Heart right ventricle (tissue), 16 donors: ENCODE results near the gene CRTC1. TPM values are rescaled to one million over a fixed set of nuclear protein-coding genes. Genes with fewer than 3 reads are reported as not detected.

Experiments used
- ATAC-seq, 8 donors: fragments of 200-7000 bp; cut with Tn5 transposase; one replicate each; pipeline ENCODE4 v1.9.1; 2020; ENCODE audit warnings: mild to moderate bottlenecking in 8 of 8, moderate library complexity in 8 of 8, moderate number of reproducible peaks in 1 of 8
- DNase-seq, 2 donors: peaks; one replicate each; pipeline ENCODE4 v3.0.0-alpha.2; 2020
- H3K27ac ChIP-seq, 10 donors: fragments of 200-600 bp; sonication (generic) in 2 of 10; one replicate each; pipeline versions ENCODE4 v1.5.0 to v1.8.0; 2020 to 2022; ENCODE audit warnings: mild to moderate bottlenecking in 3 of 10
- H3K27me3 ChIP-seq, 7 donors: fragments of 200-600 bp; one replicate each; pipeline ENCODE4 v1.8.0; 2021 to 2022; ENCODE audit warnings: mild to moderate bottlenecking in 2 of 7
- H3K36me3 ChIP-seq, 9 donors: fragments of 200-600 bp; sonication (generic) in 1 of 9; one replicate each; pipeline versions ENCODE4 v1.5.0 to v1.8.0; 2020 to 2022; ENCODE audit warnings: mild to moderate bottlenecking in 2 of 9
- H3K4me1 ChIP-seq, 9 donors: fragments of 200-600 bp; sonication (generic) in 1 of 9; one replicate each; pipeline versions ENCODE4 v1.5.0 to v1.8.0; 2020 to 2022; ENCODE audit warnings: mild to moderate bottlenecking in 4 of 9
- H3K4me3 ChIP-seq, 10 donors: fragments of 200-600 bp; sonication (generic) in 2 of 10; one replicate each; pipeline versions ENCODE4 v1.5.0 to v1.8.0; 2020 to 2022; ENCODE audit warnings: mild to moderate bottlenecking in 7 of 10, moderate library complexity in 2 of 10
- H3K9me3 ChIP-seq, 11 donors: fragments of 200-600 bp in 10 of 11; sonication (generic) in 2 of 11; one replicate each; pipeline versions ENCODE4 v1.5.0 to v1.8.0; 2013 to 2022; ENCODE audit warnings: mild to moderate bottlenecking in 2 of 11, control low read depth in 1 of 11, moderate library complexity in 1 of 11
- CTCF ChIP-seq, 9 donors: fragments of 200-600 bp; sonication (generic) in 2 of 9; IDR thresholded peaks; one replicate each; pipeline versions ENCODE4 v1.5.0 to v1.8.0; 2021 to 2022; ENCODE audit warnings: antibody characterized with exemption in 9 of 9, mild to moderate bottlenecking in 5 of 9, moderate library complexity in 1 of 9
- WGBS, 2 donors: extraction: QIAGEN DNeasy Blood & Tissue Kit; methylation state at CpG; one replicate each; pipeline ENCODE4 v1.1.7; 2013; ENCODE audit warnings: inconsistent platforms in 1 of 2; 5-methylcytosine and 5-hydroxymethylcytosine counted together
- intact Hi-C, 10 donors: fragments of 100-400 bp; cut with DNase I; formaldehyde crosslinking; loops; one replicate each; pipeline versions ENCODE4 v1.11.1 to v1.14.2; 2022
- polyA plus RNA-seq, 2 donors: library from polyadenylated mRNA; stranded (reverse); fragments of 200-250 nt; gene quantifications; one replicate each; pipeline ENCODE4 v1.2.3, GENCODE V29; 2013
- total RNA-seq, 10 donors: library from RNA; stranded (reverse); fragmentation: NEBNext Ultra II Directional in 3 of 10; extraction: Animal tissue kit (Norgen Biotek cat#: 25700) in 3 of 10; gene quantifications; one replicate each; pipeline versions ENCODE4 v1.2.1 to v1.2.4, GENCODE V29; 2021 to 2023
- donor health status: Arrhythmogenic right ventricular cardiomyopathy.
- donor health status: ischemic (EF 13 %, LVEDD 7.1; RV severe dilation, severe dysfunction).
- donor health status: healthy with polysubstance abuse.
- donor health status: DM: no; HTN: yes; CAD: no.
- donor health status: DM: no; HTN: no; CAD: no.
- donor health status: ischemic (EF 25% LVEDD 6.9; RV normal size, moderate dysfunction).
- donor health status: ischemic (EF 25% LVEDD 5.7; RV mildly dilated, moderate dysfunction).
- donor health status: healthy.
- donor health status: DM: yes; HTN: yes; CAD: no.
- donor health status: Ischemic cardiomyopathy.
- donor health status: ischemic (EF 35%, LVEDD 5.7; RV mildly dilated, moderate dysfunction).
- donor health status: nonischemic (EF 11% LVEDD 7.7; RV severe dilation, severe dysfunction).
- donor health status: DM: yes; HTN: yes; CAD: no.
- donor health status: PGD.
- donor health status: ischemic (EF 29% LVEDD 5.4; RV normal size, mild dysfunction).
- donor health status: nonischemic (EF 23%, LVEDD 6.1; RV moderate dilation, normal function).

Gene CRTC1
- total and polyA plus RNA-seq, 12 donors: 3.2 to 11.8 (median 9.1) TPM

DNA sequence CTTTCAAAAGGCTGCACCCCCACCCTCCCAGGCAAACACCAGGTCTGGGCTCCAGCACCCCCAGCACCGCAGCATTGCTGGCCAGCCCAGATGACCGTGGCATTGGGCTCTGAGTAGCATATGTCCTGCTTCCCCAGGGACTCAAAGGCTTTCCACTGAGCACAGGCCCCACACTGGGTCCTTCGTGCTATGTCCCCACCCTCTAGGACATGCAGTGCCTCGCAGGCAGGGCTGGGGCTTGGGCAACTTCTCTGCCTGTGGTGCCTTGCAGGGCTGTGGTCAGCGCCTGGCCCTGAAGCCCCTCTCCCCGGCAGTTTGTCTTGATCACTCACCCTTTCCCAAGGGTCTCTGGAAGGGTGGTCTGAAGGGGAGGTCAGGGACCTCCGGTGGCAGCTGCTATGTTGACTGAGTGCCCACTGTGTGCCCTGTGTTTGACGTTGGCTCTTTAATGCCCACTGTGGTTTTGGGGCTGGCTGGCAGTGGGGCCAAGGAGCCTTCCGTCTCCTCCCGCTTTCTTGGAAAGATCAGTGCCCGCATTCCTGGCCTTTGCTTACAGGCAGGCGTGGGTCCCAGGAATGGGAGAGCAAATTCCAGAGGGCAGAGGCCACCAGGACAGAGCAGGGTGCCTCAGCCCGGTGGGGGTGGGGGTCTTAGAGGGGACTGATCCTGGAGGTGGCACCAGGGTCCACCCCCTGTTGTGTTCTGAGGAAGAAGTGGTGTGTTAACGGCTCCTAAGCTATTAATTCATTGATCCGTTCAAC lies 20.3 kb upstream of the CRTC1 start:
- Histone ChIP-seq H3K27me3 (no peaks in the 10 kb centered on the region), H3K9me3 (no peaks in the 10 kb centered on the region), H3K4me1 (peaks cover 6 to 43% (median 30%) of the 10 kb centered on the region in 9 donors), H3K4me3 (no peak overlapping the region), H3K36me3 (peaks cover 0 to 35% (median 5%) of the 10 kb centered on the region in 9 donors), H3K27ac (no peak overlapping the region)
- 84 to 86% methylated on average over 15 of the region's 15 CpGs for WGBS, 2 donors
- ATAC-seq (no peak), DNase-seq (no peak)
- intact Hi-C loops: no loop called here
- no peak for TF ChIP-seq CTCF (IDR thresholded peaks at IDR 0.05)

DNA sequence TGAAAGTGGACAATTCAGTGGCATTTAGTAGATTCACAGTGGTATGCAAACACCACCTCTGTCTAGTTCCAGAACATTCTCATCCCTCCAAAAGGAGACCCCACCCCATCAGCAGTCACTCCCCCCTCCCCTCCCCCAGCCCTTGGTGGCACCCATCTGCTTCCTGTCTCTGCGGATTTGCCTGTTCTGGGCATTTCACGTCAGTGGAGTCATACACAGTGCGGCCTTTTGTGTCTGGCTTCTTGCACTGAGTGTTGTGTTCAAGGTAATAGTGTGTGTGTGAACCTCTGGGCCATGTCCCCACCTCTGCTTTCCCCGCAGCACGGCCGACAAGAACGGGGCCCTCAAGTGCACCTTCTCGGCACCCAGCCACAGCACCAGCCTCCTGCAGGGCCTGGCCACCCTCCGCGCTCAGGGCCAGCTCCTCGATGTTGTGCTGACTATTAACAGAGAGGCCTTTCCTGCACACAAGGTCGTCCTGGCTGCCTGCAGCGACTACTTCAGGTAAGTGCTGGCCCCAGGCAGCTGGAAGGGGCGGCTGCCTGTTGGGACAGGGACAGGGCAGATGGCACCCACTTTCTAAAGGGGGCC lies 19.4 kb upstream of the CRTC1 start:
- Histone ChIP-seq H3K9me3 (no peaks in the 10 kb centered on the region), H3K36me3 (peaks cover 0 to 43% (median 13%) of the 10 kb centered on the region in 9 donors), H3K4me1 (peaks cover 2 to 34% (median 21%) of the 10 kb centered on the region in 9 donors), H3K4me3 (no peak overlapping the region), H3K27me3 (no peaks in the 10 kb centered on the region), H3K27ac (no peak overlapping the region)
- WGBS, 2 donors: 87% methylated on average over 14 of the region's 14 CpGs
- no peak for DNase-seq
- no peak for ATAC-seq
- no peak for TF ChIP-seq CTCF (IDR thresholded peaks at IDR 0.05)
- intact Hi-C loops: no loop called here

DNA sequence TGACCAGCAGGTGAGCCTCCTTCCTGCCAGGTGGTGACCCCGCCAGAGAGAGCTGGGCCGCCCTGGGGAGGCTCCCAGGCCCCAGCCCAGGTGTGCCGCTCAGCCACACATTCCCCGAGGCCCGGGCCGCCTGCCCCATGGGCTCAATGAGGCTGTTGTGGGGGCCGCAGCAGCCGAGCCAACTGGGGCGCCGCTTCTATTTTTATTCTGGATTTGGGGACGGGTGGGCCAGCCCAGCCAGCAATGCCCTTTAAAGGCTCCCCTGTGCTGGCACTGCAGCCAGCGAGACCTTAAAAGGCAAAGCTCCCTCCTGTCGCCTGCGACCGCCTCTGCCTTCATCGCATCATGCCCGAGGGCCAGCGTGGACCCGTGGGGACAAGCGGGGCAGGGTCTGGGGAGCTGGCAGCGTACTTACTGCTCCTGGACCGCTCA lies 17.7 kb upstream of the CRTC1 start:
- Histone ChIP-seq H3K27me3 (no peaks in the 10 kb centered on the region), H3K36me3 (peaks cover 0 to 61% (median 20%) of the 10 kb centered on the region in 9 donors), H3K4me3 (no peak overlapping the region), H3K4me1 (peaks cover 0 to 19% (median 4%) of the 10 kb centered on the region in 9 donors), H3K9me3 (no peaks in the 10 kb centered on the region), H3K27ac (no peak overlapping the region)
- no peak for TF ChIP-seq CTCF (IDR thresholded peaks at IDR 0.05)
- intact Hi-C loops: no loop called here
- ATAC-seq: peak in 7 of 8 donors; percentile 16 to 49 (median 36)
- DNase-seq: no peak
- 38 to 64% methylated on average over 21 to 22 of the region's 22 CpGs for WGBS, 2 donors

- H3K4me1 ChIP-seq: peaks cover 0 to 13% (median 3%) of the 10 kb centered on the region in 9 donors
- no peak for DNase-seq
- ATAC-seq: peak in 1 of 8 donors; percentile 3
- no peaks in the 10 kb centered on the region for H3K27me3 ChIP-seq
- H3K36me3 ChIP-seq: peaks cover 0 to 64% (median 20%) of the 10 kb centered on the region in 9 donors
- TF ChIP-seq CTCF (IDR thresholded peaks at IDR 0.05): no peak
- 67 to 80% methylated on average over 12 of the region's 12 CpGs for WGBS, 2 donors
- H3K4me3 ChIP-seq: no peak overlapping the region
- H3K27ac ChIP-seq: no peak overlapping the region
- no peaks in the 10 kb centered on the region for H3K9me3 ChIP-seq
- intact Hi-C loops: no loop called here
Measured at GRCh38 chr19:18666317-18666716, 17.2 kb upstream of the CRTC1 start.
